ENCODE results near the gene TIMM44.

Gene TIMM44

GRCh38 chr19:7933411-7933810 is 10.1 kb downstream of the TIMM44 start:
- no peak for TF ChIP-seq FOXP2 (optimal IDR thresholded peaks at IDR 0.05; ENCODE audit: borderline replicate concordance, extremely low read depth, extremely low read length, insufficient read depth)
- TF ChIP-seq SIN3A (IDR thresholded peaks at IDR 0.05; ENCODE audit: borderline replicate concordance, insufficient read depth, low read length) = no peak
- TF ChIP-seq TAF1 (IDR thresholded peaks at IDR 0.05; ENCODE audit: borderline replicate concordance, insufficient read depth, low read length) = no peak
- no peak; the same call in 1 of the 2 replicates for TF ChIP-seq POLR2AphosphoS5 (IDR thresholded peaks at IDR 0.05; ENCODE audit: low read depth, low read length)
- TF ChIP-seq REST (IDR thresholded peaks at IDR 0.05; ENCODE audit: insufficient read depth in 1 of 2, low read depth in 2 of 2, low read length in 2 of 2) = no peak

GRCh38 chr19:7932930-7933300 is 10.6 kb downstream of the TIMM44 start:
- TF ChIP-seq TAF1 (IDR thresholded peaks at IDR 0.05; ENCODE audit: borderline replicate concordance, insufficient read depth, low read length) = no peak
- TF ChIP-seq POLR2AphosphoS5 (IDR thresholded peaks at IDR 0.05; ENCODE audit: low read depth, low read length) = no peak
- no peak for TF ChIP-seq FOXP2 (optimal IDR thresholded peaks at IDR 0.05; ENCODE audit: borderline replicate concordance, extremely low read depth, extremely low read length, insufficient read depth)
- TF ChIP-seq SIN3A (IDR thresholded peaks at IDR 0.05; ENCODE audit: borderline replicate concordance, insufficient read depth, low read length) = no peak
- TF ChIP-seq REST (IDR thresholded peaks at IDR 0.05; ENCODE audit: insufficient read depth in 1 of 2, low read depth in 2 of 2, low read length in 2 of 2) = no peak

DNA sequence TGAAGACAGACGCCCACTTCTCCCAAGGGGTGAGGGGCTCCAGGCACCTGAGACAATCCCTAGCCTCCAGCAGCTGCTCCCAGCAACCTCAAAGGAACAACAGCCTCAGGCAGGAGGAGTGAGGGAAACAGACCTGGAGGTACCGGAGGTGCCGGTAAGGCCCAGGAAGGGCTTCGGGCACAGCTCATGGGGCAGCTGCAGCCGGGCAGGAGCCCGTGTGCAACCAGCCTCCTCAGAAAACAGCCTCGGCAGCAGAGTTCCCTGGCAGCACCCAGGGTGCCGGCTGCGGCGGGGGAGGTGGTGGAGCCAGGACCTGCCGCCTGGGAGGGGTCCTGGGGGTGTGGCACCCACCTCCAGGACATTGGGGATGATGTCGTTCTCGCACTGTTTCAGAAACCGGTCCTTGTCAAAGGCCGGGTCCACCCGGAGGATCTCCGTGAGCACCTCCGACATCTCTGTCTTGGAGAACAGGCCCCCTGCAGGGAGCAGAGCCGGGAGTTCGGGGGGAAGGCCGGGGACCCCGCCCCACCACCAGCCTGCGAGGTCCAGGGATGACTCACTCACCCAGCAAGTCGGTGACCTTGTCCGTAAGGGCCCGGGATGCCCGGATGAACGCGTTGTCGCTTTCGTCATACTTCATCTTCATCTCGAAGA is 11.1 kb downstream of the TIMM44 start:
- no peak for TF ChIP-seq TAF1 (IDR thresholded peaks at IDR 0.05; ENCODE audit: borderline replicate concordance, insufficient read depth, low read length)
- no peak for TF ChIP-seq SIN3A (IDR thresholded peaks at IDR 0.05; ENCODE audit: borderline replicate concordance, insufficient read depth, low read length)
- TF ChIP-seq REST (IDR thresholded peaks at IDR 0.05; ENCODE audit: insufficient read depth in 1 of 2, low read depth in 2 of 2, low read length in 2 of 2) = no peak
- no peak for TF ChIP-seq FOXP2 (optimal IDR thresholded peaks at IDR 0.05; ENCODE audit: borderline replicate concordance, extremely low read depth, extremely low read length, insufficient read depth)
- no peak for TF ChIP-seq POLR2AphosphoS5 (IDR thresholded peaks at IDR 0.05; ENCODE audit: low read depth, low read length)

- no peak for TF ChIP-seq FOXP2 (optimal IDR thresholded peaks at IDR 0.05; ENCODE audit: borderline replicate concordance, extremely low read depth, extremely low read length, insufficient read depth)
- TF ChIP-seq TAF1 (IDR thresholded peaks at IDR 0.05; ENCODE audit: borderline replicate concordance, insufficient read depth, low read length) = no peak
- TF ChIP-seq REST (IDR thresholded peaks at IDR 0.05; ENCODE audit: insufficient read depth in 1 of 2, low read depth in 2 of 2, low read length in 2 of 2) = no peak
- no peak for TF ChIP-seq POLR2AphosphoS5 (IDR thresholded peaks at IDR 0.05; ENCODE audit: low read depth, low read length)
- TF ChIP-seq SIN3A (IDR thresholded peaks at IDR 0.05; ENCODE audit: borderline replicate concordance, insufficient read depth, low read length) = no peak
Measured at GRCh38 chr19:7931221-7932061, 12.0 kb downstream of the TIMM44 start.
